ENCODE measurements around the gene NFAT5.

GRCh38 chr16:69589434-69590269 is 23.9 kb downstream of the NFAT5 start:
- TF ChIP-seq CTCF (conservative IDR thresholded peaks at IDR 0.05; ENCODE audit: low read length) (no peak), EZH2phosphoT487 (IDR thresholded peaks at IDR 0.05; ENCODE audit: borderline replicate concordance, low read depth, low read length) (no peak)
